Panc1 (cell line): ENCODE measurements around the gene ETF1.

Experiments
- POLR2AphosphoS5 ChIP-seq: IDR thresholded peaks from 2 replicates; pipeline ENCODE4 v1.6.1; 2012; ENCODE audit warnings: mild to moderate bottlenecking, low read depth, low read length, moderate library complexity
- SIN3A ChIP-seq: IDR thresholded peaks from 2 replicates; pipeline ENCODE4 v1.6.1; 2012; ENCODE audit warnings: low read depth, mild to moderate bottlenecking, low read length, moderate library complexity, borderline replicate concordance; ENCODE audit not compliant: insufficient read depth
- TCF7L2 ChIP-seq: IDR thresholded peaks from 2 replicates; pipeline ENCODE4 v1.6.1; 2011; ENCODE audit warnings: mild to moderate bottlenecking, low read depth, low read length, inconsistent platforms
- TF ChIP-seq, protein P1 (sequence below): fragments of 450-650 bp; IDR thresholded peaks from 2 replicates; pipeline ENCODE4 v1.5.1; 2017; ENCODE audit warnings: mild to moderate bottlenecking
- TF ChIP-seq, protein P2 (sequence below), 2 experiments: IDR thresholded peaks; 2 replicates each; pipeline ENCODE4 v1.6.1; 2011 to 2012; ENCODE audit warnings: low read depth in 2 of 2, control low read depth in 1 of 2, low read length in 1 of 2, mild to moderate bottlenecking in 1 of 2, moderate library complexity in 1 of 2; ENCODE audit not compliant: insufficient read depth in 1 of 2

DNA sequence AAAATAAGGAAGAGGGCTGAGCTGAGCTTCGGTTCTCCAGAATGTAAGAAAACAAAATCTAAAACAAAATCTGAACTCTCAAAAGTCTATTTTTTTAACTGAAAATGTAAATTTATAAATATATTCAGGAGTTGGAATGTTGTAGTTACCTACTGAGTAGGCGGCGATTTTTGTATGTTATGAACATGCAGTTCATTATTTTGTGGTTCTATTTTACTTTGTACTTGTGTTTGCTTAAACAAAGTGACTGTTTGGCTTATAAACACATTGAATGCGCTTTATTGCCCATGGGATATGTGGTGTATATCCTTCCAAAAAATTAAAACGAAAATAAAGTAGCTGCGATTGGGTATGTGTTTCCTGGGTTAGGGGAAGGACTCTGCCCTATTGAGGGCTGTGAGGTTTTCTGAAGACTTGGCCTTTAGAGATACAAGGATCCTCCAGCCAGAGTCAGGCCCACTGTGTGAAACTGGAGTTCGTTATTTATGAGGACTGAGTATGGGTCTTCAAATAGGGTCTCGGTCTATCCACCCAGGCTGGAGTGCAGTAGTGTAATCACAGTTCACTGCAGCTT is 74.0 kb downstream of the ETF1 start:
- no peak for TF ChIP-seq TCF7L2
- TF ChIP-seq, protein P1, sequence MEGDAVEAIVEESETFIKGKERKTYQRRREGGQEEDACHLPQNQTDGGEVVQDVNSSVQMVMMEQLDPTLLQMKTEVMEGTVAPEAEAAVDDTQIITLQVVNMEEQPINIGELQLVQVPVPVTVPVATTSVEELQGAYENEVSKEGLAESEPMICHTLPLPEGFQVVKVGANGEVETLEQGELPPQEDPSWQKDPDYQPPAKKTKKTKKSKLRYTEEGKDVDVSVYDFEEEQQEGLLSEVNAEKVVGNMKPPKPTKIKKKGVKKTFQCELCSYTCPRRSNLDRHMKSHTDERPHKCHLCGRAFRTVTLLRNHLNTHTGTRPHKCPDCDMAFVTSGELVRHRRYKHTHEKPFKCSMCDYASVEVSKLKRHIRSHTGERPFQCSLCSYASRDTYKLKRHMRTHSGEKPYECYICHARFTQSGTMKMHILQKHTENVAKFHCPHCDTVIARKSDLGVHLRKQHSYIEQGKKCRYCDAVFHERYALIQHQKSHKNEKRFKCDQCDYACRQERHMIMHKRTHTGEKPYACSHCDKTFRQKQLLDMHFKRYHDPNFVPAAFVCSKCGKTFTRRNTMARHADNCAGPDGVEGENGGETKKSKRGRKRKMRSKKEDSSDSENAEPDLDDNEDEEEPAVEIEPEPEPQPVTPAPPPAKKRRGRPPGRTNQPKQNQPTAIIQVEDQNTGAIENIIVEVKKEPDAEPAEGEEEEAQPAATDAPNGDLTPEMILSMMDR = no peak
- no peak for TF ChIP-seq SIN3A
- no peak for TF ChIP-seq POLR2AphosphoS5
- TF ChIP-seq, protein P2, sequence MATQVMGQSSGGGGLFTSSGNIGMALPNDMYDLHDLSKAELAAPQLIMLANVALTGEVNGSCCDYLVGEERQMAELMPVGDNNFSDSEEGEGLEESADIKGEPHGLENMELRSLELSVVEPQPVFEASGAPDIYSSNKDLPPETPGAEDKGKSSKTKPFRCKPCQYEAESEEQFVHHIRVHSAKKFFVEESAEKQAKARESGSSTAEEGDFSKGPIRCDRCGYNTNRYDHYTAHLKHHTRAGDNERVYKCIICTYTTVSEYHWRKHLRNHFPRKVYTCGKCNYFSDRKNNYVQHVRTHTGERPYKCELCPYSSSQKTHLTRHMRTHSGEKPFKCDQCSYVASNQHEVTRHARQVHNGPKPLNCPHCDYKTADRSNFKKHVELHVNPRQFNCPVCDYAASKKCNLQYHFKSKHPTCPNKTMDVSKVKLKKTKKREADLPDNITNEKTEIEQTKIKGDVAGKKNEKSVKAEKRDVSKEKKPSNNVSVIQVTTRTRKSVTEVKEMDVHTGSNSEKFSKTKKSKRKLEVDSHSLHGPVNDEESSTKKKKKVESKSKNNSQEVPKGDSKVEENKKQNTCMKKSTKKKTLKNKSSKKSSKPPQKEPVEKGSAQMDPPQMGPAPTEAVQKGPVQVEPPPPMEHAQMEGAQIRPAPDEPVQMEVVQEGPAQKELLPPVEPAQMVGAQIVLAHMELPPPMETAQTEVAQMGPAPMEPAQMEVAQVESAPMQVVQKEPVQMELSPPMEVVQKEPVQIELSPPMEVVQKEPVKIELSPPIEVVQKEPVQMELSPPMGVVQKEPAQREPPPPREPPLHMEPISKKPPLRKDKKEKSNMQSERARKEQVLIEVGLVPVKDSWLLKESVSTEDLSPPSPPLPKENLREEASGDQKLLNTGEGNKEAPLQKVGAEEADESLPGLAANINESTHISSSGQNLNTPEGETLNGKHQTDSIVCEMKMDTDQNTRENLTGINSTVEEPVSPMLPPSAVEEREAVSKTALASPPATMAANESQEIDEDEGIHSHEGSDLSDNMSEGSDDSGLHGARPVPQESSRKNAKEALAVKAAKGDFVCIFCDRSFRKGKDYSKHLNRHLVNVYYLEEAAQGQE (IDR thresholded peaks at IDR 0.05; ENCODE audit: insufficient read depth in 1 of 2, low read depth in 2 of 2, low read length in 1 of 2) = no peak
